ENCODE measurements around the gene RABGAP1L.

- TF ChIP-seq CTCF (IDR thresholded peaks at IDR 0.05) (no peak), POLR2A (IDR thresholded peaks at IDR 0.05) (no peak)
These were observed 732.7 kb downstream of the RABGAP1L start for GRCh38 chr1:174892016-174892415.

All from lower leg skin (tissue), 3 donors.